Measurements from ENCODE around the gene ADAMTS6.

DNA sequence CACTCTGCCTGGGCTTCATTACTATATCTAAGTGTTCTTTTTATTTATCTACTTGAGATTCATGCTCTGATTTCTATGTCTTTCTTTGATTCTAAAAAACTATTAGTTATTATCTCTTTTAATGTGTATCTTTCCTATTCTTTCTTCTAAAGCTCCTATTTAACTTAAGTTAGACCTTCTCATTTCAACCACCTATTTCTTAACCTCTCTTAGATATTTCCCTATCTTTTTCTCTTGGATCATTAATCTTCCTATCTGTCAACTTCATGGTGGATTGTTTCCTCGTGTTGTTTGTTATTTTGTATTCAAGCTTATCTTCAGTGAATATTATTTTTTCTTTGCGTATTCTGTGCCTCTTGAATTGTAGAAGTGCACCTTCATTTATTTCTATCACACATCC is 202.1 kb downstream of the ADAMTS6 start:
- TF ChIP-seq, protein P1, sequence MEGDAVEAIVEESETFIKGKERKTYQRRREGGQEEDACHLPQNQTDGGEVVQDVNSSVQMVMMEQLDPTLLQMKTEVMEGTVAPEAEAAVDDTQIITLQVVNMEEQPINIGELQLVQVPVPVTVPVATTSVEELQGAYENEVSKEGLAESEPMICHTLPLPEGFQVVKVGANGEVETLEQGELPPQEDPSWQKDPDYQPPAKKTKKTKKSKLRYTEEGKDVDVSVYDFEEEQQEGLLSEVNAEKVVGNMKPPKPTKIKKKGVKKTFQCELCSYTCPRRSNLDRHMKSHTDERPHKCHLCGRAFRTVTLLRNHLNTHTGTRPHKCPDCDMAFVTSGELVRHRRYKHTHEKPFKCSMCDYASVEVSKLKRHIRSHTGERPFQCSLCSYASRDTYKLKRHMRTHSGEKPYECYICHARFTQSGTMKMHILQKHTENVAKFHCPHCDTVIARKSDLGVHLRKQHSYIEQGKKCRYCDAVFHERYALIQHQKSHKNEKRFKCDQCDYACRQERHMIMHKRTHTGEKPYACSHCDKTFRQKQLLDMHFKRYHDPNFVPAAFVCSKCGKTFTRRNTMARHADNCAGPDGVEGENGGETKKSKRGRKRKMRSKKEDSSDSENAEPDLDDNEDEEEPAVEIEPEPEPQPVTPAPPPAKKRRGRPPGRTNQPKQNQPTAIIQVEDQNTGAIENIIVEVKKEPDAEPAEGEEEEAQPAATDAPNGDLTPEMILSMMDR (IDR thresholded peaks at IDR 0.05; ENCODE audit: insufficient read depth, low read length, poor library complexity, severe bottlenecking) = no peak
- TF ChIP-seq EZH2phosphoT487 (conservative IDR thresholded peaks at IDR 0.05; ENCODE audit: low read length) = no peak

Data from SU-DHL-6 (cell line).